Muscle of arm (tissue), 12 donors: Measurements from ENCODE around the gene NUP133. TPM values are rescaled to one million over a fixed set of nuclear protein-coding genes. Genes with fewer than 3 reads are reported as not detected.
"Not testable (repeated sequence)": the region's sequence is repeated elsewhere in the genome, so short reads cannot be mapped to it uniquely, and the experiment has no call there.

Source experiments
- DNase-seq: peaks from one replicate; pipeline ENCODE4 v3.0.0-alpha.2; 2013
- polyA plus RNA-seq, 12 donors: library from polyadenylated mRNA; unstranded; fragments of 120-200 nt; gene quantifications; one replicate each; pipeline ENCODE4 v1.2.1, GENCODE V29; 2013; ENCODE audit not compliant: insufficient read length in 12 of 12

Gene NUP133
- polyA plus RNA-seq, 12 donors, result 17.1 to 38.9 (median 31.1) TPM; not detected in 1

- DNase-seq, result not testable (repeated sequence)
Observed at GRCh38 chr1:229511625-229512024, 3.5 kb upstream of the NUP133 start.

GRCh38 chr1:229511201-229511600 is 3.1 kb upstream of the NUP133 start:
- DNase-seq, result not testable (repeated sequence)

GRCh38 chr1:229509576-229509975 is 1.4 kb upstream of the NUP133 start:
- no peak for DNase-seq

- DNase-seq, result no peak
Observed at GRCh38 chr1:229508823-229509337, 739 bp upstream of the NUP133 start.

- no peak for DNase-seq
Observed at GRCh38 chr1:229507502-229507901, 639 bp downstream of the NUP133 start.

- DNase-seq, result no peak
Observed at GRCh38 chr1:229506633-229507032, 1.5 kb downstream of the NUP133 start.

- DNase-seq, result no peak
Observed at GRCh38 chr1:229495782-229496181, 12.4 kb downstream of the NUP133 start.

- no peak for DNase-seq
Observed at GRCh38 chr1:229487181-229487580, 21.0 kb downstream of the NUP133 start.

- DNase-seq, result no peak
Observed at GRCh38 chr1:229485318-229485717, 22.8 kb downstream of the NUP133 start.

- DNase-seq, result no peak
Observed at GRCh38 chr1:229482511-229482910, 25.6 kb downstream of the NUP133 start.

- no peak for DNase-seq
Observed at GRCh38 chr1:229480495-229480894, 27.6 kb downstream of the NUP133 start.

GRCh38 chr1:229479660-229480399 is 28.3 kb downstream of the NUP133 start:
- no peak for DNase-seq

GRCh38 chr1:229478852-229479251 is 29.3 kb downstream of the NUP133 start:
- DNase-seq, result no peak

- not testable (repeated sequence) for DNase-seq
Observed at GRCh38 chr1:229475859-229476258, 32.3 kb downstream of the NUP133 start.

GRCh38 chr1:229474509-229474908 is 33.6 kb downstream of the NUP133 start:
- no peak for DNase-seq

- DNase-seq, result no peak
Observed at GRCh38 chr1:229471175-229471574, 37.0 kb downstream of the NUP133 start.

GRCh38 chr1:229470406-229471043 is 37.6 kb downstream of the NUP133 start:
- no peak for DNase-seq

GRCh38 chr1:229466887-229467286 is 41.3 kb downstream of the NUP133 start:
- no peak for DNase-seq

- DNase-seq, result no peak
Observed at GRCh38 chr1:229464672-229465071, 43.5 kb downstream of the NUP133 start.

GRCh38 chr1:229461032-229461668 is 47.0 kb downstream of the NUP133 start:
- no peak for DNase-seq

- DNase-seq, result no peak
Observed at GRCh38 chr1:229459815-229460214, 48.3 kb downstream of the NUP133 start.

GRCh38 chr1:229457436-229457835 is 50.7 kb downstream of the NUP133 start:
- DNase-seq, result no peak

- DNase-seq, result no peak
Observed at GRCh38 chr1:229456016-229456415, 52.1 kb downstream of the NUP133 start.
